ENCODE data around the gene CHMP2A. TPM values are rescaled to one million over a fixed set of nuclear protein-coding genes. Genes with fewer than 3 reads are reported as not detected.

CHMP2A gene
- total RNA-seq, 1 experiment from 2014 or later = 109 TPM

- TF ChIP-seq AFF4 (CRISPR knock-in tag; IDR thresholded peaks at IDR 0.05; ENCODE audit: borderline replicate concordance) (peak; percentile 83; the same call in 1 of the 2 replicates), HMGA2 (CRISPR knock-in tag; IDR thresholded peaks at IDR 0.05) (no peak), ZNF263 (CRISPR knock-in tag; IDR thresholded peaks at IDR 0.05; ENCODE audit: low read depth) (no peak), CREB1 (CRISPR knock-in tag; IDR thresholded peaks at IDR 0.05) (0 out of 2 replicates have a peak, but pooled peaks have one; percentile 35), E2F4 (CRISPR knock-in tag; IDR thresholded peaks at IDR 0.05; ENCODE audit: borderline replicate concordance, low read depth) (no peak), MYBL2 (CRISPR knock-in tag; IDR thresholded peaks at IDR 0.05) (peak; percentile 84), GABPB1 (CRISPR knock-in tag; IDR thresholded peaks at IDR 0.05) (no peak), RORB (CRISPR knock-in tag; IDR thresholded peaks at IDR 0.05) (no peak), ZNF671 (CRISPR knock-in tag; IDR thresholded peaks at IDR 0.05) (no peak), ARID4B (CRISPR knock-in tag; IDR thresholded peaks at IDR 0.05; ENCODE audit: borderline replicate concordance) (peak; percentile 88), ZNF232 (CRISPR knock-in tag; IDR thresholded peaks at IDR 0.05) (peak; percentile 89; the same call in 1 of the 2 replicates), CREM (CRISPR knock-in tag; IDR thresholded peaks at IDR 0.05) (peak; percentile 44; the same call in 1 of the 2 replicates), ESRRA (CRISPR knock-in tag; IDR thresholded peaks at IDR 0.05; ENCODE audit: borderline replicate concordance) (0 out of 2 replicates have a peak, but pooled peaks have one; percentile 84), FOXJ3 (CRISPR knock-in tag; IDR thresholded peaks at IDR 0.05; ENCODE audit: borderline replicate concordance) (no peak), ZNF396 (CRISPR knock-in tag; IDR thresholded peaks at IDR 0.05; ENCODE audit: borderline replicate concordance) (no peak), ZNF532 (CRISPR knock-in tag; IDR thresholded peaks at IDR 0.05; ENCODE audit: borderline replicate concordance) (no peak), ELF4 (CRISPR knock-in tag; IDR thresholded peaks at IDR 0.05; ENCODE audit: low read depth) (no peak), ETV6 (CRISPR knock-in tag; IDR thresholded peaks at IDR 0.05) (peak; percentile 90), MAX (CRISPR knock-in tag; IDR thresholded peaks at IDR 0.05) (peak; percentile 99), FOXK1 (CRISPR knock-in tag; IDR thresholded peaks at IDR 0.05) (0 out of 2 replicates have a peak, but pooled peaks have one; percentile 38), ZSCAN18 (CRISPR knock-in tag; IDR thresholded peaks at IDR 0.05) (no peak), NR3C1 (CRISPR knock-in tag; conservative IDR thresholded peaks at IDR 0.05; ENCODE audit: low read depth) (peak; percentile 81; the same call in 1 of the 2 replicates)
Observed at GRCh38 chr19:58538257-58539168, 16.4 kb downstream of the CHMP2A start (continued).
